B cell (primary cell): ENCODE measurements around the gene CDC37. TPM values are rescaled to one million over a fixed set of nuclear protein-coding genes. Genes with fewer than 3 reads are reported as not detected.
"Not testable (repeated sequence)": the region's sequence is repeated elsewhere in the genome, so short reads cannot be mapped to it uniquely, and the experiment has no call there.

Experiments
- ATAC-seq: fragments of 200-7000 bp; cut with Tn5 transposase; one replicate; pipeline ENCODE4 v1.10.0; 2021; ENCODE audit warnings: low read depth, mild to moderate bottlenecking, moderate number of reproducible peaks, moderate library complexity
- CTCF ChIA-PET: fragments of 350-600 bp; sonication (Branson Sonifier 250); formaldehyde crosslinking; loops from one replicate; lab custom pipeline; 2021; ENCODE audit warnings: antibody characterized with exemption, inconsistent platforms; lab: Charles Lee
- POLR2A ChIA-PET: fragments of 350-600 bp; sonication (Branson Sonifier 250); formaldehyde crosslinking; loops from one replicate; lab custom pipeline; 2021; ENCODE audit warnings: antibody characterized with exemption; lab: Charles Lee
- DNase-seq: peaks from one replicate; pipeline ENCODE4 v3.0.0; 2013
- H2AFZ ChIP-seq: 2 replicates; pipeline ENCODE4 v1.6.1; 2012; ENCODE audit warnings: mild to moderate bottlenecking, low read depth, low read length; ENCODE audit not compliant: insufficient read depth, poor library complexity, severe bottlenecking
- H3K27ac ChIP-seq, 2 donors: 1 replicate in 1 of 2; 2 replicates in 1 of 2; pipeline ENCODE4 v1.5.1; 2012 to 2013; ENCODE audit warnings: low read length in 2 of 2, mild to moderate bottlenecking in 2 of 2, moderate library complexity in 1 of 2
- H3K27me3 ChIP-seq, 4 experiments: fragments of 200-600 bp in 1 of 4; sonication (generic) in 1 of 4; replicated peaks in 1 of 4; 1 replicate in 2 of 4; 2 replicates in 2 of 4; pipeline versions ENCODE4 v1.6.1 to v1.7.0; 2013 to 2016; ENCODE audit warnings: low read length in 3 of 4, mild to moderate bottlenecking in 2 of 4, mixed read lengths in 1 of 4, moderate library complexity in 1 of 4; ENCODE audit not compliant: insufficient read depth in 4 of 4, control insufficient read depth in 3 of 4; ENCODE audit errors: control extremely low read depth in 1 of 4
- H3K36me3 ChIP-seq, 2 experiments: replicated peaks in 1 of 2; 1 replicate in 1 of 2; 2 replicates in 1 of 2; pipeline versions ENCODE4 v1.6.1 to v1.7.1; 2013; ENCODE audit warnings: low read length in 1 of 2; ENCODE audit not compliant: insufficient read depth in 2 of 2, control insufficient read depth in 1 of 2; ENCODE audit errors: control extremely low read depth in 1 of 2, extremely low read depth in 1 of 2
- H3K4me1 ChIP-seq, 2 donors: fragments of 200-600 bp in 1 of 2; sonication (generic) in 1 of 2; 1 replicate in 1 of 2; 2 replicates in 1 of 2; pipeline versions ENCODE4 v1.5.1 to v1.6.1; 2013 to 2017; ENCODE audit warnings: low read length in 2 of 2; ENCODE audit not compliant: control insufficient read depth in 2 of 2, insufficient read depth in 2 of 2
- H3K4me2 ChIP-seq: replicated peaks from 2 replicates; pipeline ENCODE3; 2012; ENCODE audit warnings: mild to moderate bottlenecking, low read depth, low read length; ENCODE audit not compliant: poor library complexity, severe bottlenecking
- H3K4me3 ChIP-seq, 5 experiments: fragments of 200-600 bp in 1 of 5; sonication (generic) in 1 of 5; 1 replicate in 3 of 5; 2 replicates in 2 of 5; pipeline versions ENCODE4 v1.5.1 to v1.7.0; 2011 to 2016; ENCODE audit warnings: low read length in 4 of 5, mild to moderate bottlenecking in 4 of 5, low read depth in 2 of 5, control low read depth in 1 of 5, moderate library complexity in 1 of 5; ENCODE audit not compliant: insufficient read depth in 1 of 5; ENCODE audit errors: control extremely low read depth in 1 of 5, extremely low read depth in 1 of 5
- H3K79me2 ChIP-seq: fragments of 200-600 bp; sonication (generic); one replicate; pipeline ENCODE4 v1.6.0; 2016; ENCODE audit warnings: low read length; ENCODE audit not compliant: control insufficient read depth, insufficient read depth
- H3K9ac ChIP-seq: fragments of 200-600 bp; sonication (generic); 2 replicates; pipeline ENCODE4 v1.6.1; 2017; ENCODE audit warnings: mild to moderate bottlenecking, low read length, moderate library complexity
- H3K9me3 ChIP-seq, 3 donors: one replicate each; pipeline versions ENCODE4 v1.6.1 to v1.7.1; 2013; ENCODE audit warnings: low read length in 2 of 3; ENCODE audit not compliant: control insufficient read depth in 2 of 3, insufficient read depth in 1 of 3; ENCODE audit errors: control extremely low read depth in 1 of 3
- H4K20me1 ChIP-seq: 2 replicates; pipeline ENCODE4 v1.6.0; 2012; ENCODE audit warnings: mild to moderate bottlenecking, low read length; ENCODE audit not compliant: insufficient read depth, control insufficient read depth, poor library complexity, severe bottlenecking
- H3K27ac Mint-ChIP-seq: one replicate; pipeline ENCODE4 v1.8.0; 2021; ENCODE audit warnings: mixed read lengths
- H3K27me3 Mint-ChIP-seq: one replicate; pipeline ENCODE4 v1.8.0; 2021; ENCODE audit warnings: mixed read lengths
- H3K4me1 Mint-ChIP-seq: one replicate; pipeline ENCODE4 v1.8.0; 2021; ENCODE audit warnings: mixed read lengths
- H3K4me3 Mint-ChIP-seq: one replicate; pipeline ENCODE4 v1.8.0; 2021; ENCODE audit warnings: mixed read lengths
- H3K9me3 Mint-ChIP-seq: one replicate; pipeline ENCODE4 v1.8.0; 2022; ENCODE audit warnings: mixed read lengths; ENCODE audit not compliant: insufficient read depth
- CTCF ChIP-seq: fragments of 200-600 bp; IDR thresholded peaks from one replicate; pipeline ENCODE4 v1.8.0; 2022; ENCODE audit warnings: antibody characterized with exemption, mild to moderate bottlenecking
- EZH2 ChIP-seq: IDR thresholded peaks from 2 replicates; pipeline ENCODE4 v1.6.1; 2012; ENCODE audit warnings: borderline replicate concordance, low read depth, mild to moderate bottlenecking, moderate library complexity, low read length; ENCODE audit not compliant: insufficient read depth, poor library complexity, severe bottlenecking
- WGBS: methylation state at CpG from one replicate; pipeline ENCODE4 v1.1.5; 2013; ENCODE audit warnings: missing lambda C conversion rate; ENCODE audit not compliant: insufficient coverage; 5-methylcytosine and 5-hydroxymethylcytosine counted together
- intact Hi-C: fragments of 100-400 bp; cut with micrococcal nuclease; formaldehyde crosslinking; loops from one replicate; pipeline ENCODE4 v1.10.0; 2022
- polyA plus RNA-seq: library from polyadenylated mRNA; depleted of rRNA; stranded (reverse); fragments of >200 nt; gene quantifications from 2 replicates; pipeline ENCODE4 v1.2.3, GENCODE V29; 2012
- total RNA-seq, 2 donors: library from RNA; stranded (reverse); fragments of 120-200 nt in 1 of 2; gene quantifications; 1 replicate in 1 of 2; 2 replicates in 1 of 2; pipeline versions ENCODE4 v1.2.3 to v1.2.4, GENCODE V29; 2013 to 2022

The CDC37 gene
- total and polyA plus RNA-seq, 2 donors (not counting 1 experiment from before 2014, with no cell fraction given) = 193 to 408 TPM

GRCh38 chr19:10379880-10380312 lies 23.4 kb downstream of the CDC37 start:
- H3K27me3 ChIP-seq = no peaks in the 10 kb centered on the region
- H3K4me2 ChIP-seq = peak overlapping the region; percentile 99
- H3K36me3 ChIP-seq = peaks cover 0 to 16% of the 10 kb centered on the region in 2 experiments
- H3K27ac ChIP-seq = peak overlapping the region; percentile 62 to 91
- Mint-ChIP-seq H3K9me3 (no peaks in the 10 kb centered on the region), H3K27me3 (no peaks in the 10 kb centered on the region), H3K27ac (peak overlapping the region; percentile 91), H3K4me3 (peak overlapping the region; percentile 87), H3K4me1 (peaks cover 23% of the 10 kb centered on the region)
- no peaks in the 10 kb centered on the region for H4K20me1 ChIP-seq
- peak overlapping the region; percentile 63 to 99 (median 90) for H3K4me3 ChIP-seq
- WGBS = 0% methylated on average over 6 of the region's 10 CpGs
- no peaks in the 10 kb centered on the region for H3K9me3 ChIP-seq
- TF ChIP-seq CTCF (no peak), EZH2 (no peak)
- peak overlapping the region; percentile 94 for H3K9ac ChIP-seq
- DNase-seq (no peak), ATAC-seq (no peak)
- H3K4me1 ChIP-seq = peaks cover 10 to 17% of the 10 kb centered on the region in 2 donors
- intact Hi-C loops = loop anchor here (1.0 to 2.0 kb wide), 5 partner anchors 23 to 284 kb away; partner anchors contain the start of genes CDC37, ICAM1 and RAVER1
- ChIA-PET POLR2A (interaction anchor here (0.6 to 2.3 kb wide), 6 partner anchors 46 to 185 kb away, joined by 3 to 15 read pairs (median 8); partner anchors contain the start of genes DNMT1, ICAM1 and RAVER1), CTCF (interaction anchor here (0.6 to 18.2 kb wide), 9 partner anchors 9 to 323 kb away, joined by 3 to 570 read pairs (median 5); partner anchors contain the start of gene ICAM1)
- peak overlapping the region; percentile 98 for H2AFZ ChIP-seq
- peaks cover 33% of the 10 kb centered on the region for H3K79me2 ChIP-seq

DNA sequence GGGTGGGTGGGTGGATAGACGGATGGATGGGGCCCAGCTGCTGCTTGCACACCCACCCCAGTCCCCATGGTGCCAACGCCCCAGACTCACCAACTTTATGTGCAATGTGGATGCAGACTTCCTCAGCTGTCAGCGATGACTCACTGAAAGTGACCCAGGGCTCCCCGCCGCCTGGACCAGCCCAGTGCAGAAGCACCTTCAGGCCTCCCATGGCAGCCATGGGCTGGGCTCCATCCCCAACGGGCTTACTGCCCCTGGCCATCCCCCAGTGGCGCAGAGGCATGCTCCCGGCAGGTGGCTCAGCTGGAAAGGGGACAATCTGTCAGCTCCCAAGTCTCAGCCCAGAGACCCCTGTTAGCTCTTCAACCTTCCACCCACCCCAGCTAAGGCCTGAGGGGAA lies 25.2 kb downstream of the CDC37 start:
- Mint-ChIP-seq H3K4me1 (peaks cover 32% of the 10 kb centered on the region), H3K4me3 (no peak overlapping the region), H3K27me3 (no peaks in the 10 kb centered on the region), H3K27ac (no peak overlapping the region), H3K9me3 (no peaks in the 10 kb centered on the region)
- intact Hi-C loops = no loop called here
- H3K27ac ChIP-seq = no peak overlapping the region
- ATAC-seq = no peak
- peaks cover 0 to 19% of the 10 kb centered on the region in 2 experiments for H3K36me3 ChIP-seq
- no peak overlapping the region for H3K4me3 ChIP-seq
- WGBS = 100% methylated on average over 7 of the region's 8 CpGs
- ChIA-PET POLR2A (interaction anchor here (0.6 kb wide), 1 partner anchor 104 kb away, joined by 7 read pairs; no protein-coding TSS in a partner anchor), CTCF (interaction anchor here (0.9 to 18.2 kb wide), 3 partner anchors 11 to 110 kb away, joined by 3 to 570 read pairs (median 27); partner anchors contain the start of gene ICAM1)
- no peak overlapping the region for H3K4me2 ChIP-seq
- no peaks in the 10 kb centered on the region for H3K9me3 ChIP-seq
- peaks cover 17 to 25% of the 10 kb centered on the region in 2 donors for H3K4me1 ChIP-seq
- no peak for TF ChIP-seq CTCF
- no peak for TF ChIP-seq EZH2
- peaks cover 39% of the 10 kb centered on the region for H3K79me2 ChIP-seq
- H2AFZ ChIP-seq = no peak overlapping the region
- DNase-seq = no peak
- no peak overlapping the region for H3K9ac ChIP-seq
- H4K20me1 ChIP-seq = no peaks in the 10 kb centered on the region
- H3K27me3 ChIP-seq = no peaks in the 10 kb centered on the region

GRCh38 chr19:10377140-10377640 lies 26.2 kb downstream of the CDC37 start:
- H4K20me1 ChIP-seq, DNase-seq, intact Hi-C loops, POLR2A ChIA-PET, H3K4me2 ChIP-seq, H3K9me3 Mint-ChIP-seq, H3K4me3 ChIP-seq, H3K27ac Mint-ChIP-seq, ATAC-seq, H3K27me3 Mint-ChIP-seq, CTCF ChIA-PET, H3K27ac ChIP-seq, H3K9ac ChIP-seq, H3K4me3 Mint-ChIP-seq, H2AFZ ChIP-seq, H3K9me3 ChIP-seq, H3K27me3 ChIP-seq: not testable (repeated sequence)
- WGBS = 100% methylated on average over 2 of the region's 2 CpGs
- H3K36me3 ChIP-seq = peaks cover 0 to 19% of the 10 kb centered on the region in 2 experiments
- peaks cover 32% of the 10 kb centered on the region for H3K4me1 Mint-ChIP-seq
- H3K4me1 ChIP-seq = peaks cover 17 to 27% of the 10 kb centered on the region in 2 donors
- peaks cover 39% of the 10 kb centered on the region for H3K79me2 ChIP-seq
